Pancreas (tissue), 10 donors: Measurements from ENCODE around the gene TTLL3. TPM values are rescaled to one million over a fixed set of nuclear protein-coding genes. Genes with fewer than 3 reads are reported as not detected.

ENCODE experiments used
- ATAC-seq, 4 donors: fragments of 200-7000 bp; cut with Tn5 transposase; one replicate each; pipeline versions ENCODE4 v1.8.0 to v1.9.1; 2020; ENCODE audit warnings: mild to moderate bottlenecking in 4 of 4, moderate library complexity in 4 of 4
- DNase-seq, 6 donors: peaks; one replicate each; pipeline ENCODE4 v3.0.0-alpha.2; 2020
- FAIRE-seq: peaks from 2 replicates; lab custom pipeline; 2012; peaks lifted over from hg19 to GRCh38; lab: Jason Lieb, UNC
- H3K27ac ChIP-seq, 4 donors: fragments of 200-600 bp; sonication (generic); 1 replicate in 3 of 4; 2 replicates in 1 of 4; pipeline versions ENCODE4 v1.5.0 to v1.8.0; 2020
- H3K27me3 ChIP-seq, 4 donors: fragments of 200-600 bp; one replicate each; pipeline ENCODE4 v1.8.0; 2021
- H3K36me3 ChIP-seq, 3 donors: fragments of 200-600 bp; sonication (generic) in 1 of 3; one replicate each; pipeline versions ENCODE4 v1.5.0 to v1.8.0; 2020 to 2021
- H3K4me1 ChIP-seq, 3 donors: fragments of 200-600 bp; one replicate each; pipeline ENCODE4 v1.8.0; 2021
- H3K4me3 ChIP-seq, 4 donors: fragments of 200-600 bp; sonication (generic) in 2 of 4; one replicate each; pipeline versions ENCODE4 v1.5.0 to v1.8.0; 2020 to 2021
- H3K9me3 ChIP-seq, 4 donors: fragments of 200-600 bp; one replicate each; pipeline ENCODE4 v1.8.0; 2021
- WGBS, 2 donors: extraction: QIAGEN DNeasy Blood & Tissue Kit; methylation state at CpG; one replicate each; pipeline ENCODE4 v1.1.7; 2013; 5-methylcytosine and 5-hydroxymethylcytosine counted together
- intact Hi-C, 3 donors: fragments of 100-400 bp; cut with DNase I; formaldehyde crosslinking; loops; one replicate each; pipeline versions ENCODE4 v1.11.1 to v1.14.2; 2022
- polyA plus RNA-seq, 2 donors: library from polyadenylated mRNA; stranded (reverse); fragments of 200-250 nt; gene quantifications; one replicate each; pipeline ENCODE4 v1.2.3, GENCODE V29; 2013
- total RNA-seq, 6 donors: library from RNA; stranded (reverse); fragmentation: NEBNext Ultra II Directional in 4 of 6; extraction: Animal tissue kit (Norgen Biotek cat#: 25700) in 4 of 6; gene quantifications; one replicate each; pipeline versions ENCODE4 v1.2.1 to v1.2.4, GENCODE V29; 2021 to 2023
- TF ChIP-seq, protein P1 (sequence below), 4 donors: fragments of 200-600 bp; sonication (generic) in 3 of 4; IDR thresholded peaks; one replicate each; pipeline versions ENCODE4 v1.5.0 to v1.8.0; 2021; ENCODE audit warnings: antibody characterized with exemption in 4 of 4
- donor health status: healthy with polysubstance abuse.
- donor health status: DM: no; HTN: no; CAD: no; lungs with moderate emphysema.
- donor health status: DM: no; HTN: no; CAD: no.
- donor health status: control.
- donor health status: control.
- donor health status: Bipolar disorder and iron deficiency.
- donor health status: DM: yes; HTN: yes; CAD: no.
- donor health status: DM: no; HTN: no; CAD: no.
- donor health status: DM: no; HTN: no; CAD: no.
- donor health status: DM: yes; HTN: yes; CAD: no.

Gene TTLL3
- total and polyA plus RNA-seq, 8 donors = 9.2 to 104 (median 19.6) TPM

DNA sequence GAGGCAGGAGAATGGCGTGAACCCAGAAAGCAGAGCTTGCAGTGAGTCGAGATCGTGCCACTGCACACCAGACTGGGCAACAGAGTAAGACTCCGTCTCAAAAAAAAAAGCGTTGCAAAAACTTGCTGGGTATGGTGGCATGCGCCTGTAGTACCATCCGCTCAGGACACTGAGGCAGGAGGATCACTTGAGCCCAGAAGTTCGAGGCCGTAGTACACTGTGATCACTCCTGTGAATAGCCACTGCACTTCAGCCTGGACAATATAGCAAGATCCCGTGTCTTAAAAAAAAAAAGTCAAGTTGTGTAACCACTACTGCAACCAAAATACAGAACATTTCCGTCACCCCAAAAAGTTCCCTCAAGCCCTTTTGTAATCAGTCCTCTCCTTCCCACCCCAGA is 15.7 kb upstream of the TTLL3 start:
- no peak for DNase-seq
- intact Hi-C loops = no loop called here
- no peak for FAIRE-seq
- Histone ChIP-seq H3K9me3 (no peaks in the 10 kb centered on the region), H3K4me3 (no peak overlapping the region), H3K27ac (no peak overlapping the region), H3K36me3 (peaks cover 3 to 21% (median 6%) of the 10 kb centered on the region in 3 donors), H3K4me1 (peaks cover 0 to 13% (median 3%) of the 10 kb centered on the region in 3 donors), H3K27me3 (no peaks in the 10 kb centered on the region)
- ATAC-seq = no peak
- TF ChIP-seq, protein P1, sequence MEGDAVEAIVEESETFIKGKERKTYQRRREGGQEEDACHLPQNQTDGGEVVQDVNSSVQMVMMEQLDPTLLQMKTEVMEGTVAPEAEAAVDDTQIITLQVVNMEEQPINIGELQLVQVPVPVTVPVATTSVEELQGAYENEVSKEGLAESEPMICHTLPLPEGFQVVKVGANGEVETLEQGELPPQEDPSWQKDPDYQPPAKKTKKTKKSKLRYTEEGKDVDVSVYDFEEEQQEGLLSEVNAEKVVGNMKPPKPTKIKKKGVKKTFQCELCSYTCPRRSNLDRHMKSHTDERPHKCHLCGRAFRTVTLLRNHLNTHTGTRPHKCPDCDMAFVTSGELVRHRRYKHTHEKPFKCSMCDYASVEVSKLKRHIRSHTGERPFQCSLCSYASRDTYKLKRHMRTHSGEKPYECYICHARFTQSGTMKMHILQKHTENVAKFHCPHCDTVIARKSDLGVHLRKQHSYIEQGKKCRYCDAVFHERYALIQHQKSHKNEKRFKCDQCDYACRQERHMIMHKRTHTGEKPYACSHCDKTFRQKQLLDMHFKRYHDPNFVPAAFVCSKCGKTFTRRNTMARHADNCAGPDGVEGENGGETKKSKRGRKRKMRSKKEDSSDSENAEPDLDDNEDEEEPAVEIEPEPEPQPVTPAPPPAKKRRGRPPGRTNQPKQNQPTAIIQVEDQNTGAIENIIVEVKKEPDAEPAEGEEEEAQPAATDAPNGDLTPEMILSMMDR (IDR thresholded peaks at IDR 0.05) = no peak
- WGBS, 2 donors = 93 to 94% methylated on average over 11 of the region's 11 CpGs

DNA sequence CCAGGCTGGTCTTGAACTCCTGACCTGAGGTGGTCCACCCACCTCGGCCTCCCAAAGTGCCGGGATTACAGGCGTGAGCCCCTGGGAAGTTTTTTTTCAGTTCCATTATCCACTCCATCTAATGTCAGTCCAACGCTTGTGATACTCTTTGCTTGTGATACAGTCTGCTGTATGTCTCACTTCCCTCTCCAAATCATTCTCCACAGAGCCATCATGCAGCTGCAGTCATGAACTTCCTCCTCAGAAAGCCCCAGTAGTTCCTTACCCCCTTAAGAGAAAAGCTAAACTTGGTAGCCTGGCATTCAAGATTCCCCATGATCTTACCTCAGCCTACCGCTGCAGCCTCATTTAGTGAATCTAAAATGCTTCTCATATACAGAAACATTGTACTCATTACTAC is 14.9 kb upstream of the TTLL3 start:
- Histone ChIP-seq H3K4me1 (peaks cover 0 to 13% (median 3%) of the 10 kb centered on the region in 3 donors), H3K9me3 (no peaks in the 10 kb centered on the region), H3K4me3 (no peak overlapping the region), H3K27me3 (no peaks in the 10 kb centered on the region), H3K36me3 (peaks cover 3 to 29% (median 14%) of the 10 kb centered on the region in 3 donors), H3K27ac (no peak overlapping the region)
- TF ChIP-seq, protein P1 (IDR thresholded peaks at IDR 0.05) = no peak
- intact Hi-C loops = no loop called here
- FAIRE-seq = no peak
- ATAC-seq = no peak
- no peak for DNase-seq
- WGBS, 2 donors = 87 to 91% methylated on average over 5 of the region's 5 CpGs

DNA sequence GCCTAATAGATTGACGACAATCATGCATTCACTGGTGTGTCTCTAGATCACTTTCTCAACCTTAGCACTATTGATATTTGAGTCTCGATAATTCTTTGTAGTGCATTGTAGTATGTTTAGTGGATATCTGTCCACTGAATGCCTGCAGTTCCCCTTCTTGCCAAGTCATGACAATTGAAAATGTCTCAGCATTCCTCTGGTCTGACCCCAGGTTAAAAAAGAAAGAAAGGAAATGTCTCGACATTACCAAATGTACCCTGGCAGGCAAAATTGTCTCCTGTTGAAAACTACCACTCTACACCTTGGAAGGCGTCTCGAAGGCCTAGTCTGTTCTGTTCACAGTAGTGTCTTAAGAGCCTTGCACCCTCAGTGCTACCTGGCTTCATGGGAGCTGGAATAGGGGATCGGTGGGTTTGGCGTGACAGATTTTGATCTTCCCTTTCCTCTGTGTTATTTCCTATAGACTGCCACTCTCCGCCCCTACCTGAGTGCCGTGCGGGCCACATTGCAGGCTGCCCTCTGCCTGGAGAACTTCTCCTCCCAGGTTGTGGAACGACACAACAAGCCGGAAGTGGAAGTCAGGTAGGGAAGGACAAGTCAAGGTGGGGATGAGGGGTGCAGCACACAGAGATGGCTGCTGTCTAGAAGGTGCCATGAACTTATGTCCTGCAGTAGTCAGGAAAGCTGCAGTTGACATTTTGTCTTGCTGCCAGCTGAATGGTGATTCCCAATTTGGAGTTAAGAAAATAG is 12.7 kb upstream of the TTLL3 start:
- WGBS, 2 donors = 90 to 92% methylated on average over 12 of the region's 12 CpGs
- Histone ChIP-seq H3K36me3 (peaks cover 3 to 42% (median 26%) of the 10 kb centered on the region in 3 donors), H3K9me3 (no peaks in the 10 kb centered on the region), H3K27ac (no peak overlapping the region), H3K27me3 (no peaks in the 10 kb centered on the region), H3K4me1 (peaks cover 0 to 9% (median 0%) of the 10 kb centered on the region in 3 donors), H3K4me3 (no peak overlapping the region)
- DNase-seq (no peak), ATAC-seq (no peak), FAIRE-seq (no peak)
- TF ChIP-seq, protein P1 (IDR thresholded peaks at IDR 0.05) = no peak
- intact Hi-C loops = no loop called here

- H3K36me3 ChIP-seq = peaks cover 3 to 72% (median 52%) of the 10 kb centered on the region in 3 donors
- peak in 1 of 4 donors; percentile 42 for ATAC-seq
- DNase-seq = no peak
These were observed 9.5 kb upstream of the TTLL3 start for GRCh38 chr3:9800529-9800928.

More at GRCh38 chr3:9800529-9800928, 9.5 kb upstream of the TTLL3 start:
- FAIRE-seq = no peak
- Histone ChIP-seq H3K27me3 (no peaks in the 10 kb centered on the region), H3K9me3 (no peaks in the 10 kb centered on the region), H3K4me1 (no peaks in the 10 kb centered on the region), H3K27ac (no peak overlapping the region), H3K4me3 (no peak overlapping the region)
- intact Hi-C loops = no loop called here
- 84 to 88% methylated on average over 5 of the region's 5 CpGs for WGBS, 2 donors
- TF ChIP-seq, protein P1 (IDR thresholded peaks at IDR 0.05) = no peak
